Measurements from ENCODE around the gene ZBTB32. TPM values are rescaled to one million over a fixed set of nuclear protein-coding genes. Genes with fewer than 3 reads are reported as not detected.
A peak's percentile ranks its signal among the peaks of the same experiment; 100 is the strongest.

Gene ZBTB32
- total RNA-seq, 1 donor from 2014 or later, result not detected

DNA sequence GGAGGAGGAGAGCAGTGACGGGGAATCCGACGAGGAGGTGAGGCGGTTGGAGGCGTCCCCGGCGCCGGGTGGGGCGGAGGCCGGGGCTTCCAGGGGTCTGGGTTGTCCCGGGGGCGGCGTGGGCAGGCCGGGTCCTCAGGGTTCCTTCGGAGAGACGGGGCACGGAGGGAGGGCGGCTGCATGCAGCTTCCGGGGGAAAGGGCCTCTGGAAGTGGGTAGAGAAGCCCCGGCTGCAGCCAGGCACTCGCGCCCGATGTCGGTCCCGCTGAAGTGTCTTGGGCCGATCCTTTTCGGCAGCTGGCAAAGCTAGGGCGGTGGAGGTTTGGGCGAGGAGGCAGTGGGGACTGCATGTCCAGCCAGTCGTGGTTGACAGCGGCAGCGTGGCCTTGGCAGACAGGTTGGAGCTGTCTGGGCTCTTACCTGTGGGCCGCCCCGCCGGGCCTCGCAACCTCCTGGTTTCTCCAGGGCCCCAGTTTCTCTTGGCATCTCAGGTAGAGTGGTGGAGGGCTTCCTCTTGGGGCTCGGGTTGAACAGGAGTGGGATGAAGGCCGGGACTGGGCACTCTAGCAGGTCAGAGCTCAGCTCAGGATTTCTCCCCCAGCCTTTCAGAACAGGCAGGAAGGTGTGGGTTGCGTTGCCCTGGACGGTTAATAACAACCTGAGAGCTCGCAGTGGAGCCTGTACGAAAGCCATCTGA, 14.1 kb downstream of the ZBTB32 start:
- H3K4me1 ChIP-seq (ENCODE audit: insufficient read depth, low read length), result peaks cover 18% of the 10 kb centered on the region
- peak overlapping the region; percentile 87 for H3K27ac Mint-ChIP-seq (ENCODE audit: unreplicated experiment)
- H3K36me3 Mint-ChIP-seq (ENCODE audit: low read depth, unreplicated experiment), result peaks cover 6% of the 10 kb centered on the region
- H3K27ac ChIP-seq (ENCODE audit: low read depth, low read length), result peak overlapping the region; percentile 42
- H3K4me2 ChIP-seq (ENCODE audit: low read length), result peak overlapping the region; percentile 97
- no peak for FAIRE-seq
- H3K9me3 ChIP-seq (ENCODE audit: insufficient read depth, low read depth, low read length), result no peaks in the 10 kb centered on the region
- no peak for DNase-seq (ENCODE audit: low read depth)
- H3K9ac ChIP-seq (ENCODE audit: low read length), result peak overlapping the region; percentile 87
- no peaks in the 10 kb centered on the region for H3K9me3 Mint-ChIP-seq (ENCODE audit: unreplicated experiment)
- H3K27me3 Mint-ChIP-seq (ENCODE audit: low read depth, unreplicated experiment), result peaks cover 3% of the 10 kb centered on the region
- no peak overlapping the region for H2AFZ ChIP-seq (ENCODE audit: low read depth, low read length)
- no peak for TF ChIP-seq EZH2 (IDR thresholded peaks at IDR 0.05; ENCODE audit: insufficient read depth, low read length)
- TF ChIP-seq, protein P1, sequence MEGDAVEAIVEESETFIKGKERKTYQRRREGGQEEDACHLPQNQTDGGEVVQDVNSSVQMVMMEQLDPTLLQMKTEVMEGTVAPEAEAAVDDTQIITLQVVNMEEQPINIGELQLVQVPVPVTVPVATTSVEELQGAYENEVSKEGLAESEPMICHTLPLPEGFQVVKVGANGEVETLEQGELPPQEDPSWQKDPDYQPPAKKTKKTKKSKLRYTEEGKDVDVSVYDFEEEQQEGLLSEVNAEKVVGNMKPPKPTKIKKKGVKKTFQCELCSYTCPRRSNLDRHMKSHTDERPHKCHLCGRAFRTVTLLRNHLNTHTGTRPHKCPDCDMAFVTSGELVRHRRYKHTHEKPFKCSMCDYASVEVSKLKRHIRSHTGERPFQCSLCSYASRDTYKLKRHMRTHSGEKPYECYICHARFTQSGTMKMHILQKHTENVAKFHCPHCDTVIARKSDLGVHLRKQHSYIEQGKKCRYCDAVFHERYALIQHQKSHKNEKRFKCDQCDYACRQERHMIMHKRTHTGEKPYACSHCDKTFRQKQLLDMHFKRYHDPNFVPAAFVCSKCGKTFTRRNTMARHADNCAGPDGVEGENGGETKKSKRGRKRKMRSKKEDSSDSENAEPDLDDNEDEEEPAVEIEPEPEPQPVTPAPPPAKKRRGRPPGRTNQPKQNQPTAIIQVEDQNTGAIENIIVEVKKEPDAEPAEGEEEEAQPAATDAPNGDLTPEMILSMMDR (IDR thresholded peaks at IDR 0.05; ENCODE audit: insufficient read depth, low read depth, low read length), result no peak
- H3K27me3 ChIP-seq (ENCODE audit: insufficient read depth, low read length), result peaks cover 2% of the 10 kb centered on the region
- H4K20me1 ChIP-seq (ENCODE audit: insufficient read depth, low read length), result peaks cover 46% of the 10 kb centered on the region
- H3K36me3 ChIP-seq (ENCODE audit: insufficient read depth, low read length), result peaks cover 4% of the 10 kb centered on the region
- H3K4me1 Mint-ChIP-seq (ENCODE audit: low read depth, unreplicated experiment), result peaks cover 6% of the 10 kb centered on the region
- H3K79me2 ChIP-seq (ENCODE audit: insufficient read depth, low read length), result peaks cover 41% of the 10 kb centered on the region
- H3K4me3 Mint-ChIP-seq (ENCODE audit: unreplicated experiment), result peak overlapping the region; percentile 93
- peak overlapping the region; percentile 69 for H3K4me3 ChIP-seq (ENCODE audit: insufficient read depth, low read depth, low read length)

DNA sequence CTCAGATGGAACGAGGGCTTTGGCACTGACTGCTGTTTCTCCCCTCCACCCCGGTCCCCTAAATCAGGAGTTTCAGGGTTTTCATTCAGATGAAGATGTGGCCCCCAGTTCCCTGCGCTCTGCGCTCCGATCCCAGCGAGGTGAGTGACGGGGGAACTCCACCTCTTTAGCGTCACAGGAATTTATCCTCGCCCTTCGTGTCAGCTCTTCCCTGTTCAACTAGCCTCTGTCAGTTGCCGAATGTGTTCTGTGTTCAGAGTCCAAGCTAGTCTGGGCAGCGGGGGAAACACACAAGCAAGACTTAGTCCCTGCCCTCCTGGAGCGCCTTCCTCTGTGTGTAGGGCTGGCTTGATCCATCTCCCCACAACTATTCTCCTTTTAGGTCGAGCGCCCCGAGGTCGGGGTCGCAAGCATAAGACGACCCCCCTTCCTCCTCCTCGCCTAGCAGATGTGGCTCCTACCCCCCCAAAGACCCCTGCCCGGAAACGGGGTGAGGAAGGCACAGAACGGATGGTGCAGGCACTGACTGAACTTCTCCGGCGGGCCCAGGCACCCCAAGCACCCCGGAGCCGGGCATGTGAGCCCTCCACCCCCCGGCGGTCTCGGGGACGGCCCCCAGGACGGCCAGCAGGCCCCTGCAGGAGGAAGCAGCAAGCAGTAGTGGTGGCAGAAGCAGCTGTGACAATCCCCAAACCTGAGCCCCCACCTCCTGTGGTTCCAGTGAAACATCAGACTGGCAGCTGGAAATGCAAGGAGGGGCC, 15.2 kb downstream of the ZBTB32 start:
- no peak for TF ChIP-seq EZH2 (IDR thresholded peaks at IDR 0.05; ENCODE audit: insufficient read depth, low read length)
- peak overlapping the region; percentile 93 for H3K4me3 Mint-ChIP-seq (ENCODE audit: unreplicated experiment)
- FAIRE-seq, result no peak
- no peaks in the 10 kb centered on the region for H3K27me3 Mint-ChIP-seq (ENCODE audit: low read depth, unreplicated experiment)
- Histone ChIP-seq H3K4me2 (ENCODE audit: low read length) (peak overlapping the region; percentile 97), H3K36me3 (ENCODE audit: insufficient read depth, low read length) (peaks cover 4% of the 10 kb centered on the region), H3K4me3 (ENCODE audit: insufficient read depth, low read depth, low read length) (peak overlapping the region; percentile 69), H3K27me3 (ENCODE audit: insufficient read depth, low read length) (no peaks in the 10 kb centered on the region), H3K9me3 (ENCODE audit: insufficient read depth, low read depth, low read length) (no peaks in the 10 kb centered on the region), H3K79me2 (ENCODE audit: insufficient read depth, low read length) (peaks cover 41% of the 10 kb centered on the region), H3K9ac (ENCODE audit: low read length) (peak overlapping the region; percentile 87), H2AFZ (ENCODE audit: low read depth, low read length) (no peak overlapping the region), H3K27ac (ENCODE audit: low read depth, low read length) (no peak overlapping the region), H3K4me1 (ENCODE audit: insufficient read depth, low read length) (peaks cover 18% of the 10 kb centered on the region), H4K20me1 (ENCODE audit: insufficient read depth, low read length) (peaks cover 56% of the 10 kb centered on the region)
- H3K9me3 Mint-ChIP-seq (ENCODE audit: unreplicated experiment), result no peaks in the 10 kb centered on the region
- peak overlapping the region; percentile 87 for H3K27ac Mint-ChIP-seq (ENCODE audit: unreplicated experiment)
- peaks cover 6% of the 10 kb centered on the region for H3K36me3 Mint-ChIP-seq (ENCODE audit: low read depth, unreplicated experiment)
- DNase-seq (ENCODE audit: low read depth), result no peak
- H3K4me1 Mint-ChIP-seq (ENCODE audit: low read depth, unreplicated experiment), result peaks cover 6% of the 10 kb centered on the region

DNA sequence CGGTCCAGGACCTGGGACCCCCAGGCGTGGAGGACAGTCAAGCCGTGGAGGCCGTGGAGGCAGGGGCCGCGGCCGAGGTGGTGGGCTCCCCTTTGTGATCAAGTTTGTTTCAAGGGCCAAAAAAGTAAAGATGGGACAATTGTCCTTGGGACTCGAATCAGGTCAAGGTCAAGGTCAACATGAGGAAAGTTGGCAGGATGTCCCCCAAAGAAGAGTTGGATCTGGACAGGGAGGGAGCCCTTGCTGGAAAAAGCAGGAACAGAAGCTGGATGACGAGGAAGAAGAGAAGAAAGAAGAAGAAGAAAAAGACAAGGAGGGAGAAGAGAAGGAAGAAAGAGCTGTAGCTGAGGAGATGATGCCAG, 15.8 kb downstream of the ZBTB32 start:
- Histone ChIP-seq H2AFZ (ENCODE audit: low read depth, low read length) (no peak overlapping the region), H3K27me3 (ENCODE audit: insufficient read depth, low read length) (no peaks in the 10 kb centered on the region), H3K79me2 (ENCODE audit: insufficient read depth, low read length) (peaks cover 41% of the 10 kb centered on the region), H3K27ac (ENCODE audit: low read depth, low read length) (no peak overlapping the region), H3K9me3 (ENCODE audit: insufficient read depth, low read depth, low read length) (no peaks in the 10 kb centered on the region), H3K4me3 (ENCODE audit: insufficient read depth, low read depth, low read length) (no peak overlapping the region), H3K36me3 (ENCODE audit: insufficient read depth, low read length) (peaks cover 9% of the 10 kb centered on the region), H4K20me1 (ENCODE audit: insufficient read depth, low read length) (peaks cover 57% of the 10 kb centered on the region), H3K4me1 (ENCODE audit: insufficient read depth, low read length) (peaks cover 18% of the 10 kb centered on the region), H3K4me2 (ENCODE audit: low read length) (no peak overlapping the region), H3K9ac (ENCODE audit: low read length) (no peak overlapping the region)
- no peak for FAIRE-seq
- peaks cover 6% of the 10 kb centered on the region for H3K4me1 Mint-ChIP-seq (ENCODE audit: low read depth, unreplicated experiment)
- peak overlapping the region; percentile 78 for H3K4me3 Mint-ChIP-seq (ENCODE audit: unreplicated experiment)
- no peaks in the 10 kb centered on the region for H3K27me3 Mint-ChIP-seq (ENCODE audit: low read depth, unreplicated experiment)
- DNase-seq (ENCODE audit: low read depth), result no peak
- H3K36me3 Mint-ChIP-seq (ENCODE audit: low read depth, unreplicated experiment), result peaks cover 6% of the 10 kb centered on the region
- TF ChIP-seq, protein P1 (IDR thresholded peaks at IDR 0.05; ENCODE audit: insufficient read depth, low read depth, low read length), result no peak
- no peak for TF ChIP-seq EZH2 (IDR thresholded peaks at IDR 0.05; ENCODE audit: insufficient read depth, low read length)
- H3K9me3 Mint-ChIP-seq (ENCODE audit: unreplicated experiment), result no peaks in the 10 kb centered on the region
- no peak overlapping the region for H3K27ac Mint-ChIP-seq (ENCODE audit: unreplicated experiment)
